Astrocyte (in vitro differentiated cells and primary cell): Measurements from ENCODE around the gene KRT39. TPM values are rescaled to one million over a fixed set of nuclear protein-coding genes. Genes with fewer than 3 reads are reported as not detected.

Experiments used
- DNase-seq: peaks from one replicate; pipeline ENCODE4 v3.0.0-alpha.2; 2010; ENCODE audit warnings: low read depth
- FAIRE-seq: peaks from 2 replicates; lab custom pipeline; 2011; peaks lifted over from hg19 to GRCh38; lab: Jason Lieb, UNC
- H2AFZ ChIP-seq: 2 replicates; pipeline ENCODE4 v1.6.0; 2012; ENCODE audit warnings: low read depth, low read length, inconsistent platforms
- H3K27ac ChIP-seq: 2 replicates; pipeline ENCODE4 v1.5.1; 2011; ENCODE audit warnings: low read depth, low read length, inconsistent platforms
- H3K27me3 ChIP-seq: 2 replicates; pipeline ENCODE4 v1.6.0; 2011; ENCODE audit warnings: low read length, inconsistent platforms; ENCODE audit not compliant: insufficient read depth
- H3K36me3 ChIP-seq: 2 replicates; pipeline ENCODE4 v1.5.1; 2011; ENCODE audit warnings: low read length, inconsistent platforms; ENCODE audit not compliant: insufficient read depth
- H3K4me1 ChIP-seq: 2 replicates; pipeline ENCODE4 v1.5.1; 2011; ENCODE audit warnings: low read length, inconsistent platforms; ENCODE audit not compliant: insufficient read depth
- H3K4me2 ChIP-seq: 2 replicates; pipeline ENCODE4 v1.6.0; 2012; ENCODE audit warnings: low read length, inconsistent platforms
- H3K4me3 ChIP-seq: 2 replicates; pipeline ENCODE4 v1.5.1; 2011; ENCODE audit warnings: low read depth, mild to moderate bottlenecking, low read length, inconsistent platforms; ENCODE audit not compliant: insufficient read depth
- H3K79me2 ChIP-seq: 2 replicates; pipeline ENCODE4 v1.6.0; 2012; ENCODE audit warnings: mild to moderate bottlenecking, low read length, inconsistent platforms; ENCODE audit not compliant: insufficient read depth
- H3K9ac ChIP-seq: 2 replicates; pipeline ENCODE4 v1.6.0; 2012; ENCODE audit warnings: mild to moderate bottlenecking, low read length, inconsistent platforms
- H3K9me3 ChIP-seq: 2 replicates; pipeline ENCODE4 v1.5.1; 2012; ENCODE audit warnings: low read depth, mild to moderate bottlenecking, low read length, inconsistent platforms; ENCODE audit not compliant: insufficient read depth
- H4K20me1 ChIP-seq: 2 replicates; pipeline ENCODE4 v1.6.0; 2012; ENCODE audit warnings: low read length, inconsistent platforms; ENCODE audit not compliant: insufficient read depth
- H3K27ac Mint-ChIP-seq: one replicate; pipeline ENCODE4 v1.8.0; 2021; ENCODE audit warnings: mild to moderate bottlenecking, mixed read lengths; ENCODE audit not compliant: unreplicated experiment
- H3K27me3 Mint-ChIP-seq: one replicate; pipeline ENCODE4 v1.8.0; 2021; ENCODE audit warnings: low read depth, mixed read lengths; ENCODE audit not compliant: unreplicated experiment
- H3K36me3 Mint-ChIP-seq: one replicate; pipeline ENCODE4 v1.8.0; 2021; ENCODE audit warnings: low read depth, mixed read lengths; ENCODE audit not compliant: unreplicated experiment
- H3K4me1 Mint-ChIP-seq: one replicate; pipeline ENCODE4 v1.8.0; 2021; ENCODE audit warnings: low read depth, mixed read lengths; ENCODE audit not compliant: unreplicated experiment
- H3K4me3 Mint-ChIP-seq: one replicate; pipeline ENCODE4 v1.8.0; 2021; ENCODE audit warnings: mild to moderate bottlenecking, moderate library complexity, mixed read lengths; ENCODE audit not compliant: unreplicated experiment
- H3K9me3 Mint-ChIP-seq: one replicate; pipeline ENCODE4 v1.8.0; 2021; ENCODE audit warnings: mild to moderate bottlenecking, mixed read lengths; ENCODE audit not compliant: unreplicated experiment
- EZH2 ChIP-seq: IDR thresholded peaks from 2 replicates; pipeline ENCODE4 v1.6.1; 2012; ENCODE audit warnings: mild to moderate bottlenecking, low read length, inconsistent platforms; ENCODE audit not compliant: insufficient read depth
- total RNA-seq: library from RNA; stranded (reverse); gene quantifications from 2 replicates; pipeline ENCODE4 v1.2.1, GENCODE V29; 2021
- TF ChIP-seq, protein P1 (sequence below): IDR thresholded peaks from 2 replicates; pipeline ENCODE4 v1.5.1; 2011; ENCODE audit warnings: low read depth, mild to moderate bottlenecking, inconsistent platforms, low read length, moderate library complexity; ENCODE audit not compliant: insufficient read depth

KRT39 gene
- total RNA-seq, 1 donor from 2014 or later = not detected

- FAIRE-seq = peak; percentile 50
- Histone ChIP-seq H3K27ac (no peak overlapping the region), H2AFZ (no peak overlapping the region), H3K4me2 (no peak overlapping the region), H3K4me3 (no peak overlapping the region), H3K9ac (no peak overlapping the region), H3K36me3 (no peaks in the 10 kb centered on the region), H3K79me2 (no peaks in the 10 kb centered on the region), H4K20me1 (no peaks in the 10 kb centered on the region), H3K27me3 (no peaks in the 10 kb centered on the region), H3K9me3 (no peaks in the 10 kb centered on the region), H3K4me1 (peaks cover 31% of the 10 kb centered on the region)
- Mint-ChIP-seq H3K4me3 (no peak overlapping the region), H3K27me3 (no peaks in the 10 kb centered on the region), H3K27ac (no peak overlapping the region), H3K9me3 (no peaks in the 10 kb centered on the region), H3K4me1 (peaks cover 35% of the 10 kb centered on the region), H3K36me3 (no peaks in the 10 kb centered on the region)
- TF ChIP-seq, protein P1, sequence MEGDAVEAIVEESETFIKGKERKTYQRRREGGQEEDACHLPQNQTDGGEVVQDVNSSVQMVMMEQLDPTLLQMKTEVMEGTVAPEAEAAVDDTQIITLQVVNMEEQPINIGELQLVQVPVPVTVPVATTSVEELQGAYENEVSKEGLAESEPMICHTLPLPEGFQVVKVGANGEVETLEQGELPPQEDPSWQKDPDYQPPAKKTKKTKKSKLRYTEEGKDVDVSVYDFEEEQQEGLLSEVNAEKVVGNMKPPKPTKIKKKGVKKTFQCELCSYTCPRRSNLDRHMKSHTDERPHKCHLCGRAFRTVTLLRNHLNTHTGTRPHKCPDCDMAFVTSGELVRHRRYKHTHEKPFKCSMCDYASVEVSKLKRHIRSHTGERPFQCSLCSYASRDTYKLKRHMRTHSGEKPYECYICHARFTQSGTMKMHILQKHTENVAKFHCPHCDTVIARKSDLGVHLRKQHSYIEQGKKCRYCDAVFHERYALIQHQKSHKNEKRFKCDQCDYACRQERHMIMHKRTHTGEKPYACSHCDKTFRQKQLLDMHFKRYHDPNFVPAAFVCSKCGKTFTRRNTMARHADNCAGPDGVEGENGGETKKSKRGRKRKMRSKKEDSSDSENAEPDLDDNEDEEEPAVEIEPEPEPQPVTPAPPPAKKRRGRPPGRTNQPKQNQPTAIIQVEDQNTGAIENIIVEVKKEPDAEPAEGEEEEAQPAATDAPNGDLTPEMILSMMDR = no peak
- TF ChIP-seq EZH2 = no peak
- peak; percentile 68 for DNase-seq
Measured at GRCh38 chr17:40951011-40951622, 15.6 kb downstream of the KRT39 start.

DNA sequence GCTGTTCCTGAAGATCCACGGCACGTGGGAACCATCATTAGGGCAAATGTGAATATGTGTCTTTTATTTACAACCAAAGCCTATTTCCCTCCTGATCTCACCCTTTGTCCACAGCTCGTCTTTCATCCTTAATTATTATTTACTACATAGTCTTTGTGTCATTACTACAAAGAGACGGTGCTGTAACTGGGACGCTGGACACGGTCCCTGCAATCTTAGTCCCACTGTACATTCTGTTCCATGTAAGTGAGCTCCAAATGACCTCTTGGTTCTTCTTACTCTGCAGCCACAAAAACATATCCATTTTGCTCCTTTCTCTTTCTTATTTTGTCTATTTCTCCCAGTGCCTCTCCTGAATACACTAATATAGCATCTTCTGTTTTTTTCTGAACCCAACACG, 16.6 kb downstream of the KRT39 start:
- TF ChIP-seq, protein P1 = no peak
- TF ChIP-seq EZH2 = no peak
- Mint-ChIP-seq H3K27ac (no peak overlapping the region), H3K4me3 (no peak overlapping the region), H3K4me1 (peaks cover 29% of the 10 kb centered on the region), H3K27me3 (no peaks in the 10 kb centered on the region), H3K9me3 (no peaks in the 10 kb centered on the region), H3K36me3 (no peaks in the 10 kb centered on the region)
- Histone ChIP-seq H3K9ac (no peak overlapping the region), H3K79me2 (no peaks in the 10 kb centered on the region), H3K36me3 (no peaks in the 10 kb centered on the region), H3K4me1 (peaks cover 29% of the 10 kb centered on the region), H3K4me3 (no peak overlapping the region), H3K9me3 (no peaks in the 10 kb centered on the region), H4K20me1 (no peaks in the 10 kb centered on the region), H3K27me3 (no peaks in the 10 kb centered on the region), H3K27ac (no peak overlapping the region), H2AFZ (no peak overlapping the region), H3K4me2 (no peak overlapping the region)
- FAIRE-seq = no peak
- DNase-seq = no peak

DNA sequence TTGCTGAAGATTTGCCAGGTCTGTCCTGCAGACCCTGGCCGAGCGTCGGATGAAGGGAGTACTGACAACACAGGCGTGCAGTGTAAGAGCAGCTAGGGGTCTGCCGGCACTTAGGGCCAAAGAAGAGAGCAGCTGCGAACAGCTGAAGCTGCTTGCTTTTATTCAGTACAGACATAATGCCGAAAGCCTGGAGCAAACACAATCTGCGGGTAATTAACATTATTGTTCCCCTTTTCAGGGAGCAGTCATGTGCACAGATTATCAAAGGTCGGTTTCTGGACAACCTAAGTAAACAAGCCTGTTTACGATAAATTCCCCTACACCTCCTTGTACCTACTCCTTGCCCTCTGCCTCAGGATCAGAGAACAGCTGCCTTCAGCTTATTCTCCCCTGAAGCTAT, 17.3 kb downstream of the KRT39 start:
- TF ChIP-seq, protein P1 = no peak
- TF ChIP-seq EZH2 = no peak
- no peaks in the 10 kb centered on the region for H3K9me3 Mint-ChIP-seq
- no peaks in the 10 kb centered on the region for H3K27me3 Mint-ChIP-seq
- FAIRE-seq = no peak
- Histone ChIP-seq H4K20me1 (no peaks in the 10 kb centered on the region), H3K79me2 (no peaks in the 10 kb centered on the region), H3K27ac (no peak overlapping the region), H3K36me3 (no peaks in the 10 kb centered on the region), H3K4me1 (peaks cover 23% of the 10 kb centered on the region), H3K9me3 (no peaks in the 10 kb centered on the region), H3K27me3 (no peaks in the 10 kb centered on the region), H3K4me2 (no peak overlapping the region), H2AFZ (peak overlapping the region; percentile 74), H3K9ac (no peak overlapping the region), H3K4me3 (no peak overlapping the region)
- H3K4me3 Mint-ChIP-seq = no peak overlapping the region
- DNase-seq = no peak
- no peaks in the 10 kb centered on the region for H3K36me3 Mint-ChIP-seq
- H3K4me1 Mint-ChIP-seq = peaks cover 29% of the 10 kb centered on the region
- no peak overlapping the region for H3K27ac Mint-ChIP-seq
